Left ventricle myocardium inferior (tissue), 1 donor: ENCODE data around the gene PNLIPRP3. TPM values are rescaled to one million over a fixed set of nuclear protein-coding genes. Genes with fewer than 3 reads are reported as not detected.

Experiments used
- DNase-seq: peaks from one replicate; pipeline ENCODE4 v3.0.0-alpha.2; 2020
- H3K27ac ChIP-seq: fragments of 200-600 bp; replicated peaks from 2 replicates; pipeline ENCODE4 v1.8.0; 2021
- H3K27me3 ChIP-seq: fragments of 200-600 bp; 2 replicates; pipeline ENCODE4 v1.8.0; 2021; ENCODE audit warnings: low read depth
- H3K36me3 ChIP-seq: fragments of 200-600 bp; 2 replicates; pipeline ENCODE4 v1.8.0; 2021
- H3K4me1 ChIP-seq: fragments of 200-600 bp; 2 replicates; pipeline ENCODE4 v1.8.0; 2021
- H3K4me3 ChIP-seq: fragments of 200-600 bp; 2 replicates; pipeline ENCODE4 v1.8.0; 2021; ENCODE audit warnings: mild to moderate bottlenecking, moderate library complexity
- H3K9me3 ChIP-seq: fragments of 200-600 bp; replicated peaks from 2 replicates; pipeline ENCODE4 v1.8.0; 2021
- intact Hi-C: fragments of 100-400 bp; cut with micrococcal nuclease; formaldehyde crosslinking; loops from one replicate; pipeline ENCODE4 v1.11.0; 2022
- total RNA-seq: library from RNA; stranded (reverse); fragmentation: NEBNext Ultra II Directional; extraction: Animal tissue kit (Norgen Biotek cat#: 25700); gene quantifications from one replicate; pipeline ENCODE4 v1.2.1, GENCODE V29; 2021
- TF ChIP-seq, protein P1 (sequence below): fragments of 200-600 bp; IDR thresholded peaks from 2 replicates; pipeline ENCODE4 v1.8.0; 2021; ENCODE audit warnings: antibody characterized with exemption, mild to moderate bottlenecking, borderline replicate concordance
- donor health status: DM: no; HTN: yes; CAD: no; lungs with severe emphysema.

The PNLIPRP3 gene
- total RNA-seq, 1 donor from 2014 or later = not detected

DNA sequence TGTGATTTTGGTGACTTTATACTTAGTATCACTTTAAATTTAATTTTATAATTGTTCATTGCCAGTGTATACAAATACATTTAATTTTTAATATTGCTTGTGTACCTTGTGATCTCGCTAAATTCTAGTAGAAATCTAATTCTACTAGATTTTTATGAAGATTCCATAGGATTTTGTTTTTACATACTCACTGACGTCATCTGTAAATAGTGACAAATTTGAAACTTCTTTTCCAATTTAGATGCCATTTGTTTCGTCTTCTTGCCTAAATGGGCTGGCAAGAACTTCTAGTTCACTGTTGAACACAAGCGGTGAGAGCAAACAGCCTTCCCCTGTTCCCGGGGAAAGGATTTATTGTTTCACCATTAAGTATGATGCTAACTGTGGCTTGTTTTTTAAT lies 17.3 kb upstream of the PNLIPRP3 start:
- H3K4me3 ChIP-seq = no peak overlapping the region
- no peak for DNase-seq
- H3K27me3 ChIP-seq = peaks cover 7% of the 10 kb centered on the region
- no peak overlapping the region for H3K27ac ChIP-seq
- TF ChIP-seq, protein P1, sequence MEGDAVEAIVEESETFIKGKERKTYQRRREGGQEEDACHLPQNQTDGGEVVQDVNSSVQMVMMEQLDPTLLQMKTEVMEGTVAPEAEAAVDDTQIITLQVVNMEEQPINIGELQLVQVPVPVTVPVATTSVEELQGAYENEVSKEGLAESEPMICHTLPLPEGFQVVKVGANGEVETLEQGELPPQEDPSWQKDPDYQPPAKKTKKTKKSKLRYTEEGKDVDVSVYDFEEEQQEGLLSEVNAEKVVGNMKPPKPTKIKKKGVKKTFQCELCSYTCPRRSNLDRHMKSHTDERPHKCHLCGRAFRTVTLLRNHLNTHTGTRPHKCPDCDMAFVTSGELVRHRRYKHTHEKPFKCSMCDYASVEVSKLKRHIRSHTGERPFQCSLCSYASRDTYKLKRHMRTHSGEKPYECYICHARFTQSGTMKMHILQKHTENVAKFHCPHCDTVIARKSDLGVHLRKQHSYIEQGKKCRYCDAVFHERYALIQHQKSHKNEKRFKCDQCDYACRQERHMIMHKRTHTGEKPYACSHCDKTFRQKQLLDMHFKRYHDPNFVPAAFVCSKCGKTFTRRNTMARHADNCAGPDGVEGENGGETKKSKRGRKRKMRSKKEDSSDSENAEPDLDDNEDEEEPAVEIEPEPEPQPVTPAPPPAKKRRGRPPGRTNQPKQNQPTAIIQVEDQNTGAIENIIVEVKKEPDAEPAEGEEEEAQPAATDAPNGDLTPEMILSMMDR = no peak
- no peaks in the 10 kb centered on the region for H3K36me3 ChIP-seq
- H3K4me1 ChIP-seq = no peaks in the 10 kb centered on the region
- intact Hi-C loops = no loop called here
- H3K9me3 ChIP-seq = peaks cover 4% of the 10 kb centered on the region

DNA sequence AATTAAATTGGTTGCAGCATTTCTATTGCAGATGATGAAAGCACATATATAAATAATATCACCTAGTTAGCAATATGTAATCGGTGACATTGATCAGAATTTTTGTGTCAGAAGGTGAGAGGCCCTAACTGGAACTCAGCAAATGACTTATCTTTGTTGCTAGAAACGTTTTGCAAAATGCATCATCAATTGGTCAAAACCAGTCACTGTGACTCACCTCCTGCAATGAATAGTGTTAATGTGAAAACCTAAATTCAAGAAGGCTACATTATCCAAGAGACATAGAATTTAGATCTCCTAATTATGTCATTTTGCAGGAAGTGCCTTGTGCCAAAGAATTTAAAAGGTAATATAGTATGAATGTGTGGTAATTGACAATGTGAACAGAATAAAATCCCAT lies 9.8 kb upstream of the PNLIPRP3 start:
- Histone ChIP-seq H3K27me3 (peaks cover 5% of the 10 kb centered on the region), H3K4me1 (no peaks in the 10 kb centered on the region), H3K36me3 (no peaks in the 10 kb centered on the region), H3K27ac (no peak overlapping the region), H3K9me3 (no peaks in the 10 kb centered on the region), H3K4me3 (no peak overlapping the region)
- no peak for DNase-seq
- TF ChIP-seq, protein P1 = no peak
- intact Hi-C loops = no loop called here

DNA sequence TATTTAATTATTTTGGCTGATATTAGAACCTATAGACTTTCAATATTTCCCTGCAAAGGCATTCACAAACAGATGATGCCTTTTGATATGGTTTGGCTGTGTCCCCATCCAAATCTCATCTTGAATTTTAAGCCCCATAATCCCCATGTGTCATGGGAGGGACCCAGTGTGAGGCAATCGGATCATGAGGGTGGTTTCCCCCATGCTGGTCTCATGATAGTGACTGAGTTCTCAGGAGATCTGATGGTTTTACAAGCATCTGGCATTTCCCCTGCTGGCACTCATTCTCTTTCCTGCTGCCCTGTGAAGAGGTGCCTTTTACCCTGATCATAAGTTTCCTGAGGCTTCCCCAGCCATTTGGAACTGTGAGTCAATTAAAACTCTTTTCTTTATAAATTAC lies 9.3 kb upstream of the PNLIPRP3 start:
- Histone ChIP-seq H3K9me3 (no peaks in the 10 kb centered on the region), H3K4me1 (no peaks in the 10 kb centered on the region)

DNA sequence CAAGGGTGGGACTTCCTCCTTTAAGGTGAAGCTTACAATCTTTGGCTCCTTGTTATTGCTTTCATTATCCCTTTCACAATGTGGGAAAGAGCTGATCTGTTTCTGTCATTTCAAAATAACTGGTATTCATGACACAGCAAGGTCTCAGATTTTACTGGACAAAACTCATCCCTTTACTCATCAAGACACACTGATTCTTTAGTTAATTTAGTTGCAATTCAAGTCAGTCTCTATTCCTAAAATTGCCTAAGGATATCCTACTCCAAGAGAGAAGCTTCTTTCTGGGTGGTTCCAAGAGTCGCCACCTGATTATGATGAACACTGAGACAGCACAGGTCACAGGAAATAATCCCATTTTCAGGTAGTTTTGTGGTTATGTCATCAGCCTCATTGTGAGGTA lies 5.8 kb upstream of the PNLIPRP3 start:
- no peaks in the 10 kb centered on the region for H3K4me1 ChIP-seq
- no peak overlapping the region for H3K4me3 ChIP-seq
- no peak for DNase-seq
- H3K9me3 ChIP-seq = no peaks in the 10 kb centered on the region
- H3K27ac ChIP-seq = no peak overlapping the region
- intact Hi-C loops = no loop called here
- H3K27me3 ChIP-seq = no peaks in the 10 kb centered on the region
- no peaks in the 10 kb centered on the region for H3K36me3 ChIP-seq
- TF ChIP-seq, protein P1 = no peak

More for the DNA sequence above, 9.3 kb upstream of the PNLIPRP3 start:
- H3K27me3 ChIP-seq = no peaks in the 10 kb centered on the region
- H3K27ac ChIP-seq = no peak overlapping the region
- TF ChIP-seq, protein P1 = no peak
- intact Hi-C loops = no loop called here
- no peaks in the 10 kb centered on the region for H3K36me3 ChIP-seq
- DNase-seq = no peak
- H3K4me3 ChIP-seq = no peak overlapping the region

DNA sequence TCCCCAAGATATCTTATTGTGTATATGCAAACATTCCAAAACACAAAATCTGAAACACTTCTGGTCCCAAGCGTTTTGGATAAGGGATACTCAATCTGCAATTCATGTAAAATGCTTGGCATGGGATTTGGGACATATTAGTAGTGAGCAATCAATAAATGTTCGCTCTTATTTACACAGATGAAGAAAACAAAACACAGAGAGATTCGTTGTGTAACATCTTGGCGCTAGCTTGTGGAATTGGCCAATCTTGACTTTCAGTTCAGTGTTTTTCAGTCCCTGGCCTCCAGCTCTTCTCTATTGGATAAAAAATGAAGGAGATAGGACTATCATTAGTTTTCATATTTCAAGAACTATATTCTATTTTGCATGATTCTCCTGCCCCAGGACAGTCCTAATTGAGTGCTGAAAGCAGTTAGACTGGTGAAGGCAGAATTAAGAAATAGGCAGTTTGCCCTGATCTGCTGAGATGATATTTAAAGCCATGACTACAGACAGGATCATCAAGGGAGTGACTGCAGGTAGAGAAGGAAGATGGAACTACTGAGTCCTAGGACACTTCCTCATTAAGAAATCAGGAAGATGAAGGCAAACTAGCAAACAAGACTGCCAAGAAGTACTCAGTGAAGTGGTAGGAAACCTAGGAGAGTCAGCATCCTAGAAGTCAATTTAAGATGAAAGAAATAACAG lies 1.8 kb downstream of the PNLIPRP3 start:
- DNase-seq = no peak
- H3K27me3 ChIP-seq = peaks cover 10% of the 10 kb centered on the region
- no peaks in the 10 kb centered on the region for H3K36me3 ChIP-seq
- intact Hi-C loops = no loop called here
- TF ChIP-seq, protein P1 = no peak
- H3K4me1 ChIP-seq = no peaks in the 10 kb centered on the region
- no peaks in the 10 kb centered on the region for H3K9me3 ChIP-seq
- H3K27ac ChIP-seq = no peak overlapping the region
- no peak overlapping the region for H3K4me3 ChIP-seq
